ENCODE data around the gene GRAMD1C. TPM values are rescaled to one million over a fixed set of nuclear protein-coding genes. Genes with fewer than 3 reads are reported as not detected.

GRAMD1C gene
- total and polyA plus RNA-seq, 8 donors: 3.1 to 6.9 (median 5.0) TPM

DNA sequence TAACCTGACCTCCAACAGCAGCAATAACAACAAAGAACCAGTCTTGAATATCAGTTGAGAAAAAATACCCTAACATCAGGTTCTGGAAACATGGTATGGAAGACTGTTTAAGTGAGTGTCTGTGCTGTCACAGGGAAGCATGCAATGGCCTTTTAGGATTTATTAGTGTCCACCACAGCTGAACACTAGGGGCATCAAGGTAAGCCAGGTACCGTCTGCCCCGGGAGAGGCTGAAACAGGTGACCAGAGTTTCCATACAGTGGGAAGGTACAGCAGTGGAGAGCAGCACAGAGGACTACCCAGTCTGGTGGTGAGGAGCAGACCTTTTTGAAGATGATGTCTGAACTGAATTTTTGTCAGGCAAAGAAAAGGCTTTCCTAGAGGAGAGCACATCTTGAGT, 127.6 kb downstream of the GRAMD1C start:
- H3K9me3 ChIP-seq: no peaks in the 10 kb centered on the region
- no peak overlapping the region for H3K27ac ChIP-seq
- ATAC-seq (no peak), DNase-seq (no peak)
- H3K4me1 ChIP-seq: no peaks in the 10 kb centered on the region
- H3K36me3 ChIP-seq: no peaks in the 10 kb centered on the region
- TF ChIP-seq CTCF (IDR thresholded peaks at IDR 0.05): no peak
- no peaks in the 10 kb centered on the region for H3K27me3 ChIP-seq
- H3K4me3 ChIP-seq: no peak overlapping the region
- intact Hi-C loops (cut with DNase I): no loop called here

DNA sequence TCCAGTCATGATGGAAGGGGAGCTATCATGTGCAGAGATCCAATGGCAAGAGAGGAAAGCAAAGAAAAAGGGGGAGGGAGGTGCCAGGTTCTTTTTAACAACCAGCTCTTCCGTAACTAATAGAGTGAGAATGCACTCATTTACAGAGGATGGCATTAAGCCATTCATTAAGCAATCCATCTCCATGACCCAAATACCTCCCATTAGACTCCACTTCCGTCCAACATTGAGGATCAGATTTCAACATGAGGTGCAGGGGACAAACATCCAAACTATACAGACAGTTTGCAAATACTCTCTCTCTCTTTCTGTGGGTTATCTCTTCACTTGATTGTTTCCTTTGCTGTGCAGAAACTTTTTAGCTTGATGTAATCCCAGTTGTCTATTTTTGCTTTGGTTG, 130.4 kb downstream of the GRAMD1C start:
- no peak overlapping the region for H3K4me3 ChIP-seq
- H3K27ac ChIP-seq: no peak overlapping the region
- H3K27me3 ChIP-seq: no peaks in the 10 kb centered on the region
- ATAC-seq (peak; percentile 53), DNase-seq (no peak)
- intact Hi-C loops (cut with DNase I): no loop called here
- H3K4me1 ChIP-seq: no peaks in the 10 kb centered on the region
- H3K36me3 ChIP-seq: no peaks in the 10 kb centered on the region
- no peak for TF ChIP-seq CTCF (IDR thresholded peaks at IDR 0.05)
- H3K9me3 ChIP-seq: peaks cover 0 to 15% of the 10 kb centered on the region in 2 donors

DNA sequence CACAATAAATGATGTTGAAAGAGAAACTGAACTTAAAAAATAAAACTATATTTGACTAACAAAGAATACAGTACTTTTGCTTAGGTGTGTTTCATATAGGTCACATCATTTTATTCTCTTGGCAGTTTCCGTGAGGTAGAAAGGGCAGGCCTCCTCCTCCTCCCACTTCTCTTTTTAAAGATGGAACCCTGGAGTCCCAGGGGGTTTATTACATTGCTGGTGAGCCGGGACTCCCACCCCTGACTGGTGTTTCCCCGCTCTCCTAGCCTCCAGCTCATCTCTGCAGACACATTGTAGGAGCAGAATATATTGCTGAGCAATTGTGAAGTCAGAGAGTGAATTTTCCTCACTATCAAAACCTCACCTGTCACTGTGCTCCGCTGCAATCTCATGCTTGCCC, 139.2 kb downstream of the GRAMD1C start:
- ATAC-seq: no peak
- no peak for TF ChIP-seq CTCF (IDR thresholded peaks at IDR 0.05)

DNA sequence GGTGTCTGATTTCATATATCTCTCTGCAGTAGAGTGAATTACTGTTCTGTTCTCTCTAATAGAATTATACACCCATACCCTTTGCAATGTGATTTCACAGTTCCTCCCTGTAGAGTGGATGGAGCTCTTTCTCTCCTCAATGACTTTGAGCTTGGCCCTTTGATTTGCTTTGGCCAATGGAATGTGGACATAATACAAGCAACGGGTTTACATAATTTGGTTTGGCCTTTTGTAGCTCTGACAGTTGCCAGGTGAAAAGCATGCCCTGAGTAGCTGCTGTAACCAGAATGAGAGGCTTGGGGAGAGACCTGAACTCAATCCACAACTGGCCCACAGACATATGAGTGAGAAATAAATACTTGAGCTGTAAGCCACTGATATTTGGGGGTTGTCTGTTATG, 141.3 kb downstream of the GRAMD1C start:
- intact Hi-C loops (cut with DNase I): no loop called here
- no peak for TF ChIP-seq CTCF (IDR thresholded peaks at IDR 0.05)
- no peak overlapping the region for H3K4me3 ChIP-seq
- peaks cover 0 to 11% of the 10 kb centered on the region in 2 donors for H3K36me3 ChIP-seq
- H3K9me3 ChIP-seq: no peaks in the 10 kb centered on the region
- no peak for ATAC-seq
- no peaks in the 10 kb centered on the region for H3K4me1 ChIP-seq
- no peak for DNase-seq
- H3K27me3 ChIP-seq: no peaks in the 10 kb centered on the region
- no peak overlapping the region for H3K27ac ChIP-seq

More for the DNA sequence above, 139.2 kb downstream of the GRAMD1C start:
- Histone ChIP-seq H3K27me3 (no peaks in the 10 kb centered on the region), H3K36me3 (peaks cover 0 to 16% of the 10 kb centered on the region in 2 donors), H3K4me3 (no peak overlapping the region), H3K27ac (no peak overlapping the region), H3K9me3 (peaks cover 0 to 18% of the 10 kb centered on the region in 2 donors), H3K4me1 (no peaks in the 10 kb centered on the region)
- DNase-seq: no peak
- intact Hi-C loops (cut with DNase I): no loop called here

DNA sequence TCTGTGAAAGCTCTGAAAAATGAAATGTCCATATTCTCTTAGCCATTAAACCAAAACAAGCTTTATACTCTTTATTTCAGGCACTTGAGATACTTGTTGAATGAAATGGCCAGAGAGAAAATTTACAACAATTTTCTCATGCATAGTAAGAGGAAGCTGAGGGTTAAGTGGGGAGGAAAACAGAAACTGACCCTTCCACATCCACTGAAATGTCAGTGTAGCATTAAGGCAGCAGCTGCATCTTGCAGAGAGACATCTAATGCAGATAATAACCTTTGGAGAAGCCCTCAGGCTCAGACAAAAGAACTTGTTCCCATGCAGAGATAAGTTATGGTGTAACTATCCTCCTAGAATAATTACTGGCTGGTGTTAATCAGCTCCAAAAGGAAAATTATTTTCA, 143.2 kb downstream of the GRAMD1C start:
- DNase-seq (no peak), ATAC-seq (no peak)
- H3K27me3 ChIP-seq: no peaks in the 10 kb centered on the region
- H3K4me3 ChIP-seq: no peak overlapping the region
- no peak overlapping the region for H3K27ac ChIP-seq
- no peaks in the 10 kb centered on the region for H3K4me1 ChIP-seq
- H3K9me3 ChIP-seq: no peaks in the 10 kb centered on the region
- peaks cover 0 to 11% of the 10 kb centered on the region in 2 donors for H3K36me3 ChIP-seq
- no peak for TF ChIP-seq CTCF (IDR thresholded peaks at IDR 0.05)
- intact Hi-C loops (cut with DNase I): no loop called here

All from left lung (tissue), 10 donors.